HEK293 (cell line): Measurements from ENCODE around the gene WSB2.

Source experiments
- CTCF ChIA-PET: fragments of 350-600 bp; formaldehyde crosslinking; extraction: SDS; loops from one replicate; lab custom pipeline; 2021; ENCODE audit warnings: antibody characterized with exemption; lab: Yijun Ruan, JAX
- POLR2A ChIA-PET: fragments of 300-600 bp; formaldehyde crosslinking; extraction: SDS; loops from one replicate; lab custom pipeline; 2020; ENCODE audit warnings: antibody characterized with exemption, inconsistent platforms; lab: Yijun Ruan, JAX
- H3K27ac ChIP-seq: fragments of 200-500 bp; sonication (Bioruptor generic); 2 replicates; pipeline ENCODE4 v1.5.1; 2014; ENCODE audit warnings: low read depth, low read length, control low read depth, inconsistent platforms; ENCODE audit errors: extremely low read depth
- H3K36me3 ChIP-seq, 2 experiments: fragments of 200-500 bp in 1 of 2; sonication (Bioruptor generic) in 1 of 2; 1 replicate in 1 of 2; 2 replicates in 1 of 2; pipeline ENCODE4 v1.5.1; 2014 to 2017; ENCODE audit warnings: inconsistent platforms in 2 of 2, low read length in 2 of 2; ENCODE audit not compliant: control insufficient read depth in 2 of 2, insufficient read depth in 1 of 2
- H3K4me1 ChIP-seq: fragments of 200-500 bp; sonication (Bioruptor generic); 2 replicates; pipeline ENCODE4 v1.5.1; 2014; ENCODE audit warnings: mild to moderate bottlenecking, low read length, inconsistent platforms; ENCODE audit not compliant: control insufficient read depth, insufficient read depth
- H3K4me3 ChIP-seq: 2 replicates; pipeline ENCODE4 v1.5.1; 2011; ENCODE audit warnings: low read depth, mild to moderate bottlenecking, control low read depth, low read length, moderate library complexity
- H3K9me3 ChIP-seq: fragments of 200-500 bp; sonication (Bioruptor generic); 2 replicates; pipeline ENCODE4 v1.5.1; 2014; ENCODE audit warnings: low read depth, low read length, inconsistent platforms; ENCODE audit not compliant: control insufficient read depth, insufficient read depth
- KLF16 ChIP-seq: fragments of 450-650 bp; formaldehyde crosslinking; IDR thresholded peaks from 2 replicates; pipeline ENCODE4 v1.5.1; 2017; ENCODE audit warnings: missing biosample characterization, missing genetic modification characterization
- KLF9 ChIP-seq: fragments of 450-650 bp; formaldehyde crosslinking; IDR thresholded peaks from 2 replicates; pipeline ENCODE4 v1.5.1; 2016; ENCODE audit warnings: missing biosample characterization, missing genetic modification characterization, low read depth
- MZF1 ChIP-seq: fragments of 450-650 bp; formaldehyde crosslinking; IDR thresholded peaks from 2 replicates; pipeline ENCODE4 v1.5.1; 2017; ENCODE audit warnings: missing biosample characterization, missing genetic modification characterization, borderline replicate concordance
- ZBTB1 ChIP-seq: fragments of 450-650 bp; formaldehyde crosslinking; IDR thresholded peaks from 2 replicates; pipeline ENCODE4 v1.5.1; 2016; ENCODE audit warnings: missing biosample characterization, missing genetic modification characterization
- ZNF133 ChIP-seq: fragments of 450-650 bp; formaldehyde crosslinking; IDR thresholded peaks from 2 replicates; pipeline ENCODE4 v1.5.1; 2016; ENCODE audit warnings: missing biosample characterization, missing genetic modification characterization
- ZNF350 ChIP-seq: fragments of 450-650 bp; formaldehyde crosslinking; IDR thresholded peaks from 2 replicates; pipeline ENCODE4 v1.5.0; 2017; ENCODE audit warnings: missing biosample characterization, mild to moderate bottlenecking, missing genetic modification characterization
- ZNF391 ChIP-seq: fragments of 450-650 bp; formaldehyde crosslinking; IDR thresholded peaks from 2 replicates; pipeline ENCODE4 v1.5.1; 2016; ENCODE audit warnings: low read depth, missing biosample characterization, missing genetic modification characterization, borderline replicate concordance
- ZNF514 ChIP-seq: fragments of 450-650 bp; formaldehyde crosslinking; IDR thresholded peaks from 2 replicates; pipeline ENCODE4 v1.5.1; 2016; ENCODE audit warnings: missing biosample characterization, missing genetic modification characterization
- ZNF549 ChIP-seq: fragments of 450-650 bp; IDR thresholded peaks from 2 replicates; pipeline ENCODE4 v1.5.1; 2018; ENCODE audit warnings: missing biosample characterization, missing genetic modification characterization, mild to moderate bottlenecking, inconsistent platforms, moderate library complexity
- ZNF555 ChIP-seq: fragments of 450-650 bp; formaldehyde crosslinking; conservative IDR thresholded peaks from 2 replicates; pipeline ENCODE4 v1.5.1; 2017; ENCODE audit warnings: missing biosample characterization, mild to moderate bottlenecking, missing genetic modification characterization, inconsistent platforms
- ZNF560 ChIP-seq: fragments of 450-650 bp; formaldehyde crosslinking; IDR thresholded peaks from 2 replicates; pipeline ENCODE4 v1.5.1; 2017; ENCODE audit warnings: missing biosample characterization, missing genetic modification characterization, borderline replicate concordance
- ZNF600 ChIP-seq: fragments of 450-650 bp; formaldehyde crosslinking; IDR thresholded peaks from 2 replicates; pipeline ENCODE4 v1.5.1; 2016; ENCODE audit warnings: missing biosample characterization, missing genetic modification characterization
- ZNF624 ChIP-seq: fragments of 450-650 bp; formaldehyde crosslinking; IDR thresholded peaks from 2 replicates; pipeline ENCODE4 v1.5.1; 2017; ENCODE audit warnings: missing biosample characterization, missing genetic modification characterization
- ZNF776 ChIP-seq: fragments of 450-650 bp; formaldehyde crosslinking; IDR thresholded peaks from 2 replicates; pipeline ENCODE4 v1.5.0; 2017; ENCODE audit warnings: missing biosample characterization, missing genetic modification characterization, borderline replicate concordance
- ZSCAN30 ChIP-seq: fragments of 450-650 bp; IDR thresholded peaks from 2 replicates; pipeline ENCODE4 v1.5.1; 2018; ENCODE audit warnings: missing biosample characterization, mild to moderate bottlenecking, missing genetic modification characterization, moderate library complexity
- TF ChIP-seq, protein P1 (sequence below): fragments of 450-650 bp; formaldehyde crosslinking; IDR thresholded peaks from 2 replicates; pipeline ENCODE4 v1.5.1; 2017; ENCODE audit warnings: missing biosample characterization, missing genetic modification characterization
- TF ChIP-seq, protein P2 (sequence below): fragments of 450-650 bp; formaldehyde crosslinking; IDR thresholded peaks from 2 replicates; pipeline ENCODE4 v1.5.1; 2016; ENCODE audit warnings: missing biosample characterization, missing genetic modification characterization
- TF ChIP-seq, protein P3 (sequence below): fragments of 450-650 bp; formaldehyde crosslinking; IDR thresholded peaks from 2 replicates; pipeline ENCODE4 v1.5.1; 2016; ENCODE audit warnings: missing biosample characterization, missing genetic modification characterization

The WSB2 gene

DNA sequence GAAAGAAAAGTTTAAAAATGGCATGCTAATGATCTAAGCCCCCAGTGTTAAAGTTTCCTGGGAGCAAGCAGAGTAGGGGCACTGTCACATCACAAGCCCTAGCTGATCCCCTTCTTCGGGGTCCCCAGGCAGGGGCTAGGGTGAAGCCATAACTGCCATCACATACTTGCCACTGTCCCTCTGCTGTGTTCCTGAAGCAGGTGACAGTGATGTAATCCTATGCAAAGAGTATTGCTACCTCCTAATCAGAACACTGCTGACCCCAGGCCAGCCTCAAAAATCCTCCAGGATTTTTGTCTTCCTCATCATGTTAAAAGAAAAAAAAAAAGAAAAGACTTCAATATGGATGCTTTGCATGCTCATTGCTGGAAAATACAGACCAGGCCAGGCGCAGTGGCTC is 45.7 kb downstream of the WSB2 start:
- H3K36me3 ChIP-seq: peaks cover 20 to 27% of the 10 kb centered on the region in 2 experiments
- CTCF ChIA-PET: interaction anchor here (1.3 kb wide), 1 partner anchor 140 kb away, joined by 3 read pairs; no protein-coding TSS in a partner anchor
- POLR2A ChIA-PET: interaction anchor here (1.6 kb wide), 1 partner anchor 125 kb away, joined by 3 read pairs; no protein-coding TSS in a partner anchor

DNA sequence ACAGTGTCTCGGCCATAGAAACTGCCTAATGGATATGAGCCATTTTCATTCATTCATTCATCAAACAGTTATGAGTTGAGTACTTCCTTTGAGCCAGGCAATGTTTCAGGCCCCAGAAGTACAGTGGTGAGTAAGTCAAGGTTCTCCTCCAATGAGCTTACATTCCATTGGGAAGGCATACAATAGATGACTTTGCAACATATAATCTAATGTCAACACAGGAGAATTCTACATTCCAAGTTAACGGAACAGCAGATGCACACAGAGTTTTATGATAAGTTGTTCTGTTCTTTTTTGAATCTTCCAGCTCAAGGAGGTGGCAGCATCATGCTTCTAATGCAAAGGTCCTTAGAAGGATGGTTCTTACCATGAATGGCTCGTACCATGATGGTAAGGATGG is 47.7 kb downstream of the WSB2 start:
- Histone ChIP-seq H3K4me3 (no peak overlapping the region), H3K9me3 (no peaks in the 10 kb centered on the region), H3K27ac (no peak overlapping the region), H3K36me3 (peaks cover 0 to 7% of the 10 kb centered on the region in 2 experiments; a peak in 2 of 3 replicates), H3K4me1 (peaks cover 4% of the 10 kb centered on the region; the same call in 1 of the 2 replicates)
- ChIA-PET POLR2A (no interaction called here), CTCF (no interaction called here)
- TF ChIP-seq ZNF391 (tag by site-specific recombination): no peak
- TF ChIP-seq ZNF776 (tag by site-specific recombination): no peak
- TF ChIP-seq ZNF560 (tag by site-specific recombination): no peak
- TF ChIP-seq ZBTB1 (tag by site-specific recombination): no peak
- TF ChIP-seq ZNF514 (tag by site-specific recombination): no peak
- TF ChIP-seq, protein P1, sequence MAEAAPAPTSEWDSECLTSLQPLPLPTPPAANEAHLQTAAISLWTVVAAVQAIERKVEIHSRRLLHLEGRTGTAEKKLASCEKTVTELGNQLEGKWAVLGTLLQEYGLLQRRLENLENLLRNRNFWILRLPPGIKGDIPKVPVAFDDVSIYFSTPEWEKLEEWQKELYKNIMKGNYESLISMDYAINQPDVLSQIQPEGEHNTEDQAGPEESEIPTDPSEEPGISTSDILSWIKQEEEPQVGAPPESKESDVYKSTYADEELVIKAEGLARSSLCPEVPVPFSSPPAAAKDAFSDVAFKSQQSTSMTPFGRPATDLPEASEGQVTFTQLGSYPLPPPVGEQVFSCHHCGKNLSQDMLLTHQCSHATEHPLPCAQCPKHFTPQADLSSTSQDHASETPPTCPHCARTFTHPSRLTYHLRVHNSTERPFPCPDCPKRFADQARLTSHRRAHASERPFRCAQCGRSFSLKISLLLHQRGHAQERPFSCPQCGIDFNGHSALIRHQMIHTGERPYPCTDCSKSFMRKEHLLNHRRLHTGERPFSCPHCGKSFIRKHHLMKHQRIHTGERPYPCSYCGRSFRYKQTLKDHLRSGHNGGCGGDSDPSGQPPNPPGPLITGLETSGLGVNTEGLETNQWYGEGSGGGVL (tag by site-specific recombination): no peak
- TF ChIP-seq, protein P2, sequence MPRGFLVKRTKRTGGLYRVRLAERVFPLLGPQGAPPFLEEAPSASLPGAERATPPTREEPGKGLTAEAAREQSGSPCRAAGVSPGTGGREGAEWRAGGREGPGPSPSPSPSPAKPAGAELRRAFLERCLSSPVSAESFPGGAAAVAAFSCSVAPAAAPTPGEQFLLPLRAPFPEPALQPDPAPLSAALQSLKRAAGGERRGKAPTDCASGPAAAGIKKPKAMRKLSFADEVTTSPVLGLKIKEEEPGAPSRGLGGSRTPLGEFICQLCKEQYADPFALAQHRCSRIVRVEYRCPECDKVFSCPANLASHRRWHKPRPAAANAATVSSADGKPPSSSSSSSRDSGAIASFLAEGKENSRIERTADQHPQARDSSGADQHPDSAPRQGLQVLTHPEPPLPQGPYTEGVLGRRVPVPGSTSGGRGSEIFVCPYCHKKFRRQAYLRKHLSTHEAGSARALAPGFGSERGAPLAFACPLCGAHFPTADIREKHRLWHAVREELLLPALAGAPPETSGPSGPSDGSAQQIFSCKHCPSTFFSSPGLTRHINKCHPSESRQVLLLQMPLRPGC (tag by site-specific recombination): no peak

More for the DNA sequence above, 45.7 kb downstream of the WSB2 start:
- peaks cover 4% of the 10 kb centered on the region; the same call in 1 of the 2 replicates for H3K4me1 ChIP-seq
- H3K27ac ChIP-seq: no peak overlapping the region
- no peaks in the 10 kb centered on the region for H3K9me3 ChIP-seq
- no peak for TF ChIP-seq ZNF555 (tag by site-specific recombination)
- no peak for TF ChIP-seq ZNF600 (tag by site-specific recombination)
- TF ChIP-seq ZNF350 (tag by site-specific recombination): no peak
- TF ChIP-seq ZSCAN30 (tag by site-specific recombination): no peak
- TF ChIP-seq KLF9 (tag by site-specific recombination): no peak
- no peak for TF ChIP-seq ZNF624 (tag by site-specific recombination)
- TF ChIP-seq, protein P3, sequence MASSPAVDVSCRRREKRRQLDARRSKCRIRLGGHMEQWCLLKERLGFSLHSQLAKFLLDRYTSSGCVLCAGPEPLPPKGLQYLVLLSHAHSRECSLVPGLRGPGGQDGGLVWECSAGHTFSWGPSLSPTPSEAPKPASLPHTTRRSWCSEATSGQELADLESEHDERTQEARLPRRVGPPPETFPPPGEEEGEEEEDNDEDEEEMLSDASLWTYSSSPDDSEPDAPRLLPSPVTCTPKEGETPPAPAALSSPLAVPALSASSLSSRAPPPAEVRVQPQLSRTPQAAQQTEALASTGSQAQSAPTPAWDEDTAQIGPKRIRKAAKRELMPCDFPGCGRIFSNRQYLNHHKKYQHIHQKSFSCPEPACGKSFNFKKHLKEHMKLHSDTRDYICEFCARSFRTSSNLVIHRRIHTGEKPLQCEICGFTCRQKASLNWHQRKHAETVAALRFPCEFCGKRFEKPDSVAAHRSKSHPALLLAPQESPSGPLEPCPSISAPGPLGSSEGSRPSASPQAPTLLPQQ (tag by site-specific recombination): no peak
- TF ChIP-seq KLF16 (tag by site-specific recombination): no peak
- H3K4me3 ChIP-seq: no peak overlapping the region

DNA sequence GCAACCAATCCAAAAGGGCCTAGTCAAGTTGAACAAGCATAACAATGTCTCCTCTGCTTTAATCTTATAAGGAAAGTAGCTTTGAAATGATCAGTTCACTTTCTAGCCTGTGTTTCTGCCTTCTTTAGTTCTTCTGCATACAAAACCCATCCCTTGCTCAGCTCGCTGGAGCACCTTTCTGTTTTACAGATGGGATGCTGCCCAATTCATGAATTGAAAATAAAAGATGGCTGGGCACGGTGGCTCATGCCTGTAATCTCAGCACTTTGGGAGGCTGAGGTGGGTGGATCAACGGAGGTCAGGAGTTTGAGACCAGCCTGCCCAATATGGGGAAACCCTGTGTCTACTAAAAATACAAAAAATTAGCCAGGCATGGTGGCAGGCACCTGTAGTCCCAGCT is 49.0 kb downstream of the WSB2 start:
- CTCF ChIA-PET: no interaction called here
- no peak overlapping the region for H3K4me3 ChIP-seq
- TF ChIP-seq ZNF549 (tag by site-specific recombination) (peak; percentile 98), MZF1 (tag by site-specific recombination) (no peak), ZNF133 (tag by site-specific recombination) (no peak)
- POLR2A ChIA-PET: no interaction called here
- no peaks in the 10 kb centered on the region for H3K36me3 ChIP-seq
- H3K9me3 ChIP-seq: no peaks in the 10 kb centered on the region
- no peak overlapping the region for H3K27ac ChIP-seq
- peaks cover 4% of the 10 kb centered on the region; the same call in 1 of the 2 replicates for H3K4me1 ChIP-seq
